Measurements from ENCODE around the gene ACY1. TPM values are rescaled to one million over a fixed set of nuclear protein-coding genes. Genes with fewer than 3 reads are reported as not detected.

Gene ACY1
- total and polyA plus RNA-seq, 2 of the 13 experiments (the other 11 are each of a cell fraction or from before 2014, with no cell fraction given) = 113 to 162 TPM

DNA sequence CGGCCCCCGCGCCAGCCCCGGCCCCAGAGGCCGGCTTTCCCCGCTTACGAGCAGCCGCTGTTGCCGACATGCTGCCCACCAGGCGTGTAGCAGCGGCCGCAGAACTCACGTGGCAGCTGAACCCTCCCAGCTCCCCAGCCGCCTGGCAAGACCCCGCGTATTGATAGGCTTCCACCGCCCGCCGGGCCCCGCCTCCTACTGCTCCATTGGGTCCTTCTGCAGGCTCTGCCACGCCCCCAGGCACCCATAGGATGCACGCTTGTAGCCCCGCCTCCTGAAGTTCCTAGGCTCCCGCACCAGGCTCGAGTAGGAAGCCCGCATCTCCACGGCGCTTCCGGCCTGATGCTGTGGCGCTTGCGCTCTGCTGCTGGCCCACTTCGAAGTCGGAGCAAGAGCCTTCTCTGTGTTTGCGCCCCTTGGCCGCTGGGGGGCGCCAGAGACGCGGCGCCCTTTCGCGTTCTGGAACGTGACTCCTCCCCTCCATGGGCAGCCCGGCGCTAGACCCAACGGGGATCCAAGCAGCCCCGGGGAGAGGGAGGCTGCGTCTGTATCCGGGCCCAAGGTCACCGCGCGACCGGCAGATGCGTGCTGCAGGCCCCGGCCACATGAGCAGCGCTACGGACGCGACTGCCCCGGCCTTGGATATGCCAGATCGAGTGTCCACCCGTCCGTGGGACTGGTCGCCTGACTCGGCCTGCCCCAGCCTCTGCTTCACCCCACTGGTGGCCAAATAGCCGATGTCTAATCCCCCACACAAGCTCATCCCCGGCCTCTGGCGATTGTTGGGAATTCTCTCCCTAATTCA lies 41.3 kb upstream of the ACY1 start, which contains the start of the genes PARP3 and RRP9 (continued):
- peak; percentile 84; the same call in 1 of the 2 replicates for TF ChIP-seq ZNF264 (CRISPR knock-in tag; IDR thresholded peaks at IDR 0.05)
- TF ChIP-seq ATF1 (CRISPR knock-in tag; IDR thresholded peaks at IDR 0.05) = 0 out of 2 replicates have a peak, but pooled peaks have one; percentile 59
- TF ChIP-seq THYN1 (CRISPR knock-in tag; IDR thresholded peaks at IDR 0.05; ENCODE audit: borderline replicate concordance, low read depth) = no peak
- TF ChIP-seq TAF1 (CRISPR knock-in tag; IDR thresholded peaks at IDR 0.05) = peak; percentile 82
- TF ChIP-seq ZNF713 (CRISPR knock-in tag; IDR thresholded peaks at IDR 0.05) = peak; percentile 94; the same call in 1 of the 2 replicates
- TF ChIP-seq PCBP1 (IDR thresholded peaks at IDR 0.05; ENCODE audit: borderline replicate concordance, low read depth, low read length) = 0 out of 2 replicates have a peak, but pooled peaks have one; percentile 64
- TF ChIP-seq, protein P1, sequence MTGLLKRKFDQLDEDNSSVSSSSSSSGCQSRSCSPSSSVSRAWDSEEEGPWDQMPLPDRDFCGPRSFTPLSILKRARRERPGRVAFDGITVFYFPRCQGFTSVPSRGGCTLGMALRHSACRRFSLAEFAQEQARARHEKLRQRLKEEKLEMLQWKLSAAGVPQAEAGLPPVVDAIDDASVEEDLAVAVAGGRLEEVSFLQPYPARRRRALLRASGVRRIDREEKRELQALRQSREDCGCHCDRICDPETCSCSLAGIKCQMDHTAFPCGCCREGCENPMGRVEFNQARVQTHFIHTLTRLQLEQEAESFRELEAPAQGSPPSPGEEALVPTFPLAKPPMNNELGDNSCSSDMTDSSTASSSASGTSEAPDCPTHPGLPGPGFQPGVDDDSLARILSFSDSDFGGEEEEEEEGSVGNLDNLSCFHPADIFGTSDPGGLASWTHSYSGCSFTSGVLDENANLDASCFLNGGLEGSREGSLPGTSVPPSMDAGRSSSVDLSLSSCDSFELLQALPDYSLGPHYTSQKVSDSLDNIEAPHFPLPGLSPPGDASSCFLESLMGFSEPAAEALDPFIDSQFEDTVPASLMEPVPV (CRISPR knock-in tag; IDR thresholded peaks at IDR 0.05) = no peak
- TF ChIP-seq ZNF563 (CRISPR knock-in tag; IDR thresholded peaks at IDR 0.05) = peak; percentile 97; the same call in 1 of the 2 replicates
- TF ChIP-seq KAT7 (CRISPR knock-in tag; IDR thresholded peaks at IDR 0.05; ENCODE audit: borderline replicate concordance) = peak; percentile 91; the same call in 1 of the 2 replicates
- no peak for TF ChIP-seq ZNF382 (CRISPR knock-in tag; IDR thresholded peaks at IDR 0.05; ENCODE audit: borderline replicate concordance)
- peak; percentile 96 for TF ChIP-seq KDM2A (CRISPR knock-in tag; IDR thresholded peaks at IDR 0.05; ENCODE audit: borderline replicate concordance, low read depth)
- TF ChIP-seq, protein P2, sequence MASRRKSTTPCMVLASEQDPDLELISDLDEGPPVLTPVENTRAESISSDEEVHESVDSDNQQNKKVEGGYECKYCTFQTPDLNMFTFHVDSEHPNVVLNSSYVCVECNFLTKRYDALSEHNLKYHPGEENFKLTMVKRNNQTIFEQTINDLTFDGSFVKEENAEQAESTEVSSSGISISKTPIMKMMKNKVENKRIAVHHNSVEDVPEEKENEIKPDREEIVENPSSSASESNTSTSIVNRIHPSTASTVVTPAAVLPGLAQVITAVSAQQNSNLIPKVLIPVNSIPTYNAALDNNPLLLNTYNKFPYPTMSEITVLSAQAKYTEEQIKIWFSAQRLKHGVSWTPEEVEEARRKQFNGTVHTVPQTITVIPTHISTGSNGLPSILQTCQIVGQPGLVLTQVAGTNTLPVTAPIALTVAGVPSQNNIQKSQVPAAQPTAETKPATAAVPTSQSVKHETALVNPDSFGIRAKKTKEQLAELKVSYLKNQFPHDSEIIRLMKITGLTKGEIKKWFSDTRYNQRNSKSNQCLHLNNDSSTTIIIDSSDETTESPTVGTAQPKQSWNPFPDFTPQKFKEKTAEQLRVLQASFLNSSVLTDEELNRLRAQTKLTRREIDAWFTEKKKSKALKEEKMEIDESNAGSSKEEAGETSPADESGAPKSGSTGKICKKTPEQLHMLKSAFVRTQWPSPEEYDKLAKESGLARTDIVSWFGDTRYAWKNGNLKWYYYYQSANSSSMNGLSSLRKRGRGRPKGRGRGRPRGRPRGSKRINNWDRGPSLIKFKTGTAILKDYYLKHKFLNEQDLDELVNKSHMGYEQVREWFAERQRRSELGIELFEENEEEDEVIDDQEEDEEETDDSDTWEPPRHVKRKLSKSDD (CRISPR knock-in tag; IDR thresholded peaks at IDR 0.05; ENCODE audit: low read depth) = no peak
- TF ChIP-seq ZNF782 (CRISPR knock-in tag; IDR thresholded peaks at IDR 0.05; ENCODE audit: borderline replicate concordance) = peak; percentile 89
- peak; percentile 74 for TF ChIP-seq ZBTB7B (CRISPR knock-in tag; IDR thresholded peaks at IDR 0.05)
- peak; percentile 77 for TF ChIP-seq ZSCAN9 (CRISPR knock-in tag; IDR thresholded peaks at IDR 0.05; ENCODE audit: borderline replicate concordance)
- 0 out of 2 replicates have a peak, but pooled peaks have one; percentile 51 for TF ChIP-seq ZNF790 (CRISPR knock-in tag; IDR thresholded peaks at IDR 0.05; ENCODE audit: borderline replicate concordance)
- TF ChIP-seq SNAI1 (CRISPR knock-in tag; IDR thresholded peaks at IDR 0.05; ENCODE audit: borderline replicate concordance) = peak; percentile 86; the same call in 1 of the 2 replicates
- TF ChIP-seq ZNF207 (IDR thresholded peaks at IDR 0.05; ENCODE audit: borderline replicate concordance) = no peak
- no peak for TF ChIP-seq TOE1 (CRISPR knock-in tag; IDR thresholded peaks at IDR 0.05)
- TF ChIP-seq, protein P3, sequence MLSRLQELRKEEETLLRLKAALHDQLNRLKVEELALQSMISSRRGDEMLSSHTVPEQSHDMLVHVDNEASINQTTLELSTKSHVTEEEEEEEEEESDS (CRISPR knock-in tag; IDR thresholded peaks at IDR 0.05; ENCODE audit: borderline replicate concordance) = no peak
- TF ChIP-seq ZSCAN25 (CRISPR knock-in tag; IDR thresholded peaks at IDR 0.05) = peak; percentile 14; the same call in 1 of the 2 replicates
- TF ChIP-seq FIP1L1 (IDR thresholded peaks at IDR 0.05; ENCODE audit: borderline replicate concordance, insufficient read depth, low read depth, low read length) = 0 out of 2 replicates have a peak, but pooled peaks have one; percentile 33

All from HepG2 (cell line).